Activated gamma-delta T cell treated with anti-CD3 and anti-CD28 coated beads, Interleukin-2, amount 50 U/mL, for 16 hours (primary cell): Measurements from ENCODE around the gene TRPT1.

ENCODE experiments used
- DNase-seq: peaks from one replicate; pipeline ENCODE4 v3.0.0-alpha.2; 2020; ENCODE audit warnings: low read depth

The TRPT1 gene

DNA sequence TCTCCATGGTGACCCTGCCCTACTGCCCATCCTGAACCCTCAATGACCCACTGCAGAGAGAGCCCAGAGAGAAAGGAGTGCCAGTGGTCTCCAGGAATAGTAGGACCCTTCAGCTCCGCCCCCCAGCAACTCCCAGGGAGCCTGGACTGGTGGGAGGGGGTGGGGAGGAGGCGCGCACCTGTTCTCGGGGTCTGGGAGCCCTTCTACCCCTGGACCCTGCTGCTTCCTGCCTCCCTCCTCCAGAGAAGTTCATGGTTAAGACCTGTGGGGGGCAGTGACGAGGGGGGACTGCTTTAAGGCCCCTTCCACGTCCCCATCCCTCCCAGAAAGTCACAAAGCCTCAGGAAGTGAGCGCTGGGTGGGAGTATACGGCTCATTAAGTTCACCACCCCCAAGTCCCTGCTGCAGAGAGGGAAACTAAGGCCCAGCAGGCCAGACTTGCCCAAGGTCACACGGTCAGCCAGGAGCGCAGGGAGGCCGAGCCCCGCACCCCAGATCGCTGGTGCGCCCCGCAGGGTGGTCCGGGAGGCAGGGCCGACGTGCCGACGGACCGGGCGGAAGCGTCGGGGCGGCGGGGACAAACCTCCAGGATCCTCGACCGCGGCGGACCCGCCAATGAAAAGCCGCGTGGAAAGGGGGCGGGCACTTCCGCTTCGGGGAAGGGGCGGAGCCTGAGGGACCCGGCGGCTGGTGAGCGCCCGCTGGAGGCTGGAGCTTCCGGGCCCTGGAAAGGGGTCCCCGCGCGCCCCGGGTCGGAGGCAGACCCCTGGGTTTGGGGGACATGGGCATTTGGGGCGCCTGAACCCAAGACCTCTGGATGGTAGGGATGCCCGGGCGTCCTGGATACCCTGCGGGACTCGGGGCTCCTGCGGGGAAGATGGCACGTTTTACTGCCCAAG, at the start of gene TRPT1, which contains the start of gene NUDT22:
Gene TRPT1, minus strand, starts transcription at position 579 of the 899 bp plus-strand sequence. Its CDS starts 326 bp downstream, at position 253.
Gene NUDT22, plus strand, starts transcription at position 667 of the 899 bp plus-strand sequence. CDS start 379 bp downstream, outside the sequence.
- peak; percentile 88 for DNase-seq

- no peak for DNase-seq
Observed at GRCh38 chr11:64275031-64275800, 49.2 kb upstream of the TRPT1 start.

GRCh38 chr11:64269540-64270220, 43.7 kb upstream of the TRPT1 start:
- peak; percentile 96 for DNase-seq

GRCh38 chr11:64268893-64269539, 43.0 kb upstream of the TRPT1 start:
- no peak for DNase-seq

DNA sequence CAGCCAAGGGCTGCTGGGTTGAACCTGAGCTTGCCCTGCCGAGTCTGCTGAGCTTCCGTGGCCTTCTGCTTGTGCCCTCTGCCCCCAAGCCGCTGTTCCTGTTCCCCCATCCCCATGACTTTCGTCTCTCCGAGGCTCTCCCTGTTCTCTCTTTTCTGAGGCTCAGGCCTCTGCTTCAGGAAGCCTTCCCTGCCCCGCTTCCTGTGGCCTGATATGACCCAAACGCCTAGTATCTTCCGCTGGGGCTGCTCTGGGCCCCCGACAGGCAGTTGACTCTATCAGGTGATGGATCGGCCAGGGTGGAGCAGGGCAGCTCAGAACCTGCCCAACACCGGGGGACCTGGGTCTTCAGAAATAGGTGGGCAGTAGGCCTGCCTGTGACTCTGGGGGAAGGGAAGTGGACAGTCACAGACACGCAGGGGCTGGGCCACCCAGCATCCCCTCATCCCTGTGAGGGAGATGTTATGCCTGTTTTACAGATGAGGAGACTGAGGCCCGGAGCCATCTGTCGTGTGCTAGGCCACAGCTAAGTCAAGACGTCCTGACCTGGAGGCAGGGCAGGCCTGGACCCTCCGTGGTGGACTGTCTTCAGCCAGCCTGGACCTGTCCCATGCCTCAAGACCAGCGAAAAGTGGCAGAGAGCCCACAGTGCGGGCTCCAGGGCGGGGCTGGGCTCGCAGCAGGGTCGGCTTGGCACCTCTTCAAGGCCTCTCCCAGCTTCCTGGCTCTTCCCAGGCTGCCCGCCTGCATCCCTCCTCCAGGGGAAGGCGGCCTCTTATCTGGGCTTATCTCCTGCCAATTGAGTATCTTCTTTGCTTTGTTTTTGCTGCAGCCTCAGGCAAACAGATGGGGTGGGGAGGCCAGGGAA, 42.3 kb upstream of the TRPT1 start:
- DNase-seq: no peak

DNA sequence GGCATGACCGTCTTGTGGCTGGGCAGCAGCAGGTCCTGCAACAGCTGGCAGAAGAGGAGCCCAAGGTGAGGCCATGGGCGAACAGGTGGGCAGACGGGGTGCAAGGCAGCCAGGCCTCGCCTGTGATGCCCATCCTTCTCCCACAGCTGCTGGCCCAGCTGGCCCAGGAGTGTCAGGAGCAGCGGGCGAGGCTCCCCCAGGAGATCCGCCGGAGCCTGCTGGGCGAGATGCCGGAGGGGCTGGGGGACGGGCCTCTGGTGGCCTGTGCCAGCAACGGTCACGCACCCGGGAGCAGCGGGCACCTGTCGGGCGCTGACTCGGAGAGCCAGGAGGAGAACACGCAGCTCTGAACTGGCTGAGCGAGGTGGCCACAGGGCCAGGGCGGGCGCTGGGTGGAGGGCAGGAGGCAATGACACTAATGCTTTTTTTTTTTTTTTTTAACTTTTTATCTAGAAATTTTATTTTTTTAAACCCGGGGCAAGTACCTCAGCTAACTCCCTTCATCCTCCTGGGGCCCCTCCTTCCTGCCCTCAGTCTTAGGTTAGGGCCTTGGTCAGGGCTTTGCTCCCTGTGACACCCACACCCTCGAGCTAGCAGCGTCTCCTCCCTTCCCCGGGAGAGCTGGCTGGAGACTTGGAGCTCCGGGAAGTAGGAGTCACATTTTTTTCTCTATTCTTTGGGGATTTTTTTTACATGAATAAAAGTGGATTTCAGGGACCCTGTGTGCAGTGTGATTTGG, 41.4 kb upstream of the TRPT1 start:
- no peak for DNase-seq

- no peak for DNase-seq
Observed at GRCh38 chr11:64266339-64266738, 40.4 kb upstream of the TRPT1 start.

DNA sequence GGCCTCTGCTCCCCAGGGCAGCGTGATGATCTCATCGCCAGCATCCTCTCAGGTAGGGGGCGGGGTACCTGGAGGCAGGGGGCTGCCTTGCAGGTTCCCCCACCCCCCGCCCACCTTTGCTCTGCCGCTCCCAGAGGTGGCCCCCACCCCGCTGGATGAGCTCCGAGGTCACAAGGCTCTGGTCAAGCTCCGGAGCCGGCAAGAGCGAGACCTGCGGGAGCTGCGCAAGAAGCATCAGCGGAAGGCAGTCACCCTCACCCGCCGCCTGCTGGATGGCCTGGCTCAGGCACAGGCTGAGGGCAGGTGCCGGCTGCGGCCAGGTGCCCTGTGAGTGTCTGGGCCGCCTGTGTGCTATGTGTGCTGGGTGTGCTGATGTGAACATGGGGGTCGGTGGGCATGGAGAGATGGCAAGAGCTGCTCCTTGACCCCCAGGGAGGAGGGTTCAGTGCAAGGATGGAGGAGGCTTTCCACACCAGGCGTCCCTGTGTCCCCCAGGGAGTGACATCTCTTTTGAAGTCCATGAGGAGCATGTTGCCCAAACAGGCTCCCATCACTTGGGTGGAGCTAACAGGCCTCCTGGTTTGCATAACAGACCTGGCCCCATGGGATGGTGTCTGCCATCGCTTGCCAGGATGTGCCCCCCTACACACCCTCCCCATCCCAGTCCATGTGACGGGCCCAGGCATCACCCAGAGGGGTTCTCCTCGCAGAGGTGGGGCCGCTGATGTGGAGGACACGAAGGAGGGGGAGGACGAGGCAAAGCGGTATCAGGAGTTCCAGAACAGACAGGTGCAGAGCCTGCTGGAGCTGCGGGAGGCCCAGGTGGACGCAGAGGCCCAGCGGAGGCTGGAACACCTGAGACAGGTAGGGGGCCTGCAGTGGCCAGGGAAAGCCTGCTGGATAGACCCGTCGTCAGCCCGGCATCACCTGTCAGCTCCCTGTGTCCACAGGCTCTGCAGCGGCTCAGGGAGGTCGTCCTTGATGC, 39.5 kb upstream of the TRPT1 start:
- no peak for DNase-seq

- no peak for DNase-seq
Observed at GRCh38 chr11:64264371-64264852, 38.4 kb upstream of the TRPT1 start.

GRCh38 chr11:64263947-64264317, 37.9 kb upstream of the TRPT1 start:
- DNase-seq: no peak

GRCh38 chr11:64263021-64263946, 37.3 kb upstream of the TRPT1 start:
- no peak for DNase-seq

DNA sequence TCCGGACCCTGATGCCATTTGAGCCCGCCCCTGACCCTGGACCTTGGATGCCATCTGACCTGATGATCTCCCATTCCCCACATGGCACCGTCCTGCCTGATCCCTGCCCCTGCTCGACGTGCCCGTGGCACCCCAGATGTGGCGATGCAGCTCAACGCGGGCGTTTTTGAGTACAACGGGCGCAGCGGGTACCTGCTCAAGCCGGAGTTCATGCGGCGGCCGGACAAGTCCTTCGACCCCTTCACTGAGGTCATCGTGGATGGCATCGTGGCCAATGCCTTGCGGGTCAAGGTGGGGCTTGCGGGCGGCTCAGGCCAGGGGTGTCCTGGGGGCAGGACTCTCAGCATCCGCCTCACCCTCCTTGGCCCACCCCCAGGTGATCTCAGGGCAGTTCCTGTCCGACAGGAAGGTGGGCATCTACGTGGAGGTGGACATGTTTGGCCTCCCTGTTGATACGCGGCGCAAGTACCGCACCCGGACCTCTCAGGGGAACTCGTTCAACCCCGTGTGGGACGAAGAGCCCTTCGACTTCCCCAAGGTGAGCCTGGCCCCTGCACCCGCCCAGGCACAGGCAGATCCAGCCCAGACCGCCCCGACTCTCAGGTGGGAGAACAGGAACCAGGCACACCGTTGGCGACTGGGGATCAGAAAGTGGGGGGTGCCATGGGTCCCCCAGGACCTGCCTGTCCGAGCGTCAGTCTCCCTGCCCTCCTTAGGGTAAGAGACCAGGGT, 36.5 kb upstream of the TRPT1 start:
- DNase-seq: no peak

- DNase-seq: no peak
Observed at GRCh38 chr11:64261556-64262080, 35.6 kb upstream of the TRPT1 start.

DNA sequence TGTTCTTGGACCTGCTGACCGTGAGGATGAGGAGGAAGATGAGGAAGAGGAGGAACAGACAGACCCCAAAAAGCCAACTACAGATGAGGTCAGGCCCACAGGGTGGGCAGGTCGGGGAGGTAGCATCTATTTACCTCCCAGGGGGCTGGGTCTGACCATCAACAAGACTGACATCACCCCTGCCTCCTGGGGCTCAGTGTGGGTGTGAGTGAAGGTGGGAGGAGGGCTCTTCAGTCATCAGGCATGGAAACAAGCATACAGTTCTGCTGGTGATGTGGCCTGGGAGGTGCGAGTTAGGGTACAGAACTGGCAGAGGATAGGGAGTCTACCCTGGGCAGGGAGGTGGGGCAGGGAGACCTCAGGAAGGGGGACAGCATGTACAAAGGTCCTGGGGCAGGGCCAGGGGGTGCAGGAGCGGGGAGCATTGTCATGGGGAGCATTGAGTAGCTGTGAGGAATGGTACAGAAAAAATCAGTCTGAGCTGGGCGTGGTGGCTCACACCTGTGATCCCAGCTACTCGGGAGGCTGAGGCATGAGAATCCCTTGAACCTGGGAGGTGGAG, 34.2 kb upstream of the TRPT1 start:
- no peak for DNase-seq

DNA sequence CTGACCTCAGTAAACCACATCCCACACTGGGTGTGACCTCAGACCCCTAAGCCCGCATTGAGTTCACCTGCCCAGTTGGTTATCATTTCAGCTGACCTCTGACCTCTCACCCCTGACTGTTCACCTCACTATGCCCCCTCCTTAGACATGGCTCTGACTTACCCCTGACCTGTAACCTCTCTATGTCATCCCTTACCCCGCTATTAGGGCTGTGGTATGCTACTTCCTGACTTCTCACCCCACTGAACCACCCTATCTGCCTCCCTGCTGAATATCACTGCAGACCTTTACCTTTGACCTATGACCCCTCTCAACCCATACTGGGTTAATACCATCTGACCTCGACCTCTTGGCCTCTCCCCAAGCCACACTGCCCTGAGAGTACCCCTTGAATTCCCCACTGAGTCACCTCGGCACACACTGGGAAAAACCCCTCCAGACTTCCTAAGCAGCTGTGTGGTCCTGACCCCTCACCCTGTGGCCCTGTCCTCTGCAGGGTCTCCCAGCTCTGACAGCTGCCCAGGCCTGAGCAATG, 33.6 kb upstream of the TRPT1 start:
- DNase-seq: no peak

- no peak for DNase-seq
Observed at GRCh38 chr11:64258946-64259532, 33.1 kb upstream of the TRPT1 start.
